ENCODE results near the gene KCNE1. TPM values are rescaled to one million over a fixed set of nuclear protein-coding genes. Genes with fewer than 3 reads are reported as not detected.

Gene KCNE1
- total and polyA plus RNA-seq, 4 donors = 0.23 to 6.0 (median 0.81) TPM

GRCh38 chr21:34536820-34537219, 24.8 kb upstream of the KCNE1 start:
- no peaks in the 10 kb centered on the region for H3K9me3 ChIP-seq (ENCODE audit: control insufficient read depth in 4 of 4, low read length in 3 of 4)
- H3K4me3 ChIP-seq (ENCODE audit: low read depth in 1 of 3, low read length in 3 of 3) = no peak overlapping the region
- no peaks in the 10 kb centered on the region for H3K27me3 ChIP-seq (ENCODE audit: control insufficient read depth in 4 of 4, insufficient read depth in 4 of 4, low read length in 3 of 4)
- no peak overlapping the region for H3K27ac ChIP-seq (ENCODE audit: low read depth in 1 of 2, low read length in 2 of 2)
- 63% methylated on average over 2 of the region's 2 CpGs for WGBS
- H3K4me1 ChIP-seq (ENCODE audit: control insufficient read depth in 4 of 4, insufficient read depth in 4 of 4, low read length in 3 of 4) = no peaks in the 10 kb centered on the region
- H3K36me3 ChIP-seq (ENCODE audit: control insufficient read depth in 4 of 4, insufficient read depth in 3 of 4, low read depth in 1 of 4, low read length in 3 of 4) = no peaks in the 10 kb centered on the region
- H3K9ac ChIP-seq (ENCODE audit: low read depth in 1 of 2, low read length in 2 of 2) = no peak overlapping the region
- TF ChIP-seq SP1 (IDR thresholded peaks at IDR 0.05) = no peak
- no peak for TF ChIP-seq RXRA (IDR thresholded peaks at IDR 0.05)
- no peak for TF ChIP-seq FOXA1 (IDR thresholded peaks at IDR 0.05)
- TF ChIP-seq ATF3 (IDR thresholded peaks at IDR 0.05) = no peak
- no peak for TF ChIP-seq HNF4A (conservative IDR thresholded peaks at IDR 0.05)
- no peak for TF ChIP-seq YY1 (IDR thresholded peaks at IDR 0.05)
- TF ChIP-seq NR2F2 (IDR thresholded peaks at IDR 0.05) = no peak
- TF ChIP-seq, protein P1, sequence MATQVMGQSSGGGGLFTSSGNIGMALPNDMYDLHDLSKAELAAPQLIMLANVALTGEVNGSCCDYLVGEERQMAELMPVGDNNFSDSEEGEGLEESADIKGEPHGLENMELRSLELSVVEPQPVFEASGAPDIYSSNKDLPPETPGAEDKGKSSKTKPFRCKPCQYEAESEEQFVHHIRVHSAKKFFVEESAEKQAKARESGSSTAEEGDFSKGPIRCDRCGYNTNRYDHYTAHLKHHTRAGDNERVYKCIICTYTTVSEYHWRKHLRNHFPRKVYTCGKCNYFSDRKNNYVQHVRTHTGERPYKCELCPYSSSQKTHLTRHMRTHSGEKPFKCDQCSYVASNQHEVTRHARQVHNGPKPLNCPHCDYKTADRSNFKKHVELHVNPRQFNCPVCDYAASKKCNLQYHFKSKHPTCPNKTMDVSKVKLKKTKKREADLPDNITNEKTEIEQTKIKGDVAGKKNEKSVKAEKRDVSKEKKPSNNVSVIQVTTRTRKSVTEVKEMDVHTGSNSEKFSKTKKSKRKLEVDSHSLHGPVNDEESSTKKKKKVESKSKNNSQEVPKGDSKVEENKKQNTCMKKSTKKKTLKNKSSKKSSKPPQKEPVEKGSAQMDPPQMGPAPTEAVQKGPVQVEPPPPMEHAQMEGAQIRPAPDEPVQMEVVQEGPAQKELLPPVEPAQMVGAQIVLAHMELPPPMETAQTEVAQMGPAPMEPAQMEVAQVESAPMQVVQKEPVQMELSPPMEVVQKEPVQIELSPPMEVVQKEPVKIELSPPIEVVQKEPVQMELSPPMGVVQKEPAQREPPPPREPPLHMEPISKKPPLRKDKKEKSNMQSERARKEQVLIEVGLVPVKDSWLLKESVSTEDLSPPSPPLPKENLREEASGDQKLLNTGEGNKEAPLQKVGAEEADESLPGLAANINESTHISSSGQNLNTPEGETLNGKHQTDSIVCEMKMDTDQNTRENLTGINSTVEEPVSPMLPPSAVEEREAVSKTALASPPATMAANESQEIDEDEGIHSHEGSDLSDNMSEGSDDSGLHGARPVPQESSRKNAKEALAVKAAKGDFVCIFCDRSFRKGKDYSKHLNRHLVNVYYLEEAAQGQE (IDR thresholded peaks at IDR 0.05) = no peak
- no peak for TF ChIP-seq EGR1 (IDR thresholded peaks at IDR 0.05; ENCODE audit: low read depth in 2 of 2)
- no peak for TF ChIP-seq CTCF (IDR thresholded peaks at IDR 0.05; ENCODE audit: low read depth, low read length, missing input control)
- TF ChIP-seq GABPA (IDR thresholded peaks at IDR 0.05 in 1 of 2, conservative IDR thresholded peaks at IDR 0.05 in 1 of 2) = no peak
- no peak for TF ChIP-seq JUND (IDR thresholded peaks at IDR 0.05)
- DNase-seq (ENCODE audit: low spot score) = no peak

DNA sequence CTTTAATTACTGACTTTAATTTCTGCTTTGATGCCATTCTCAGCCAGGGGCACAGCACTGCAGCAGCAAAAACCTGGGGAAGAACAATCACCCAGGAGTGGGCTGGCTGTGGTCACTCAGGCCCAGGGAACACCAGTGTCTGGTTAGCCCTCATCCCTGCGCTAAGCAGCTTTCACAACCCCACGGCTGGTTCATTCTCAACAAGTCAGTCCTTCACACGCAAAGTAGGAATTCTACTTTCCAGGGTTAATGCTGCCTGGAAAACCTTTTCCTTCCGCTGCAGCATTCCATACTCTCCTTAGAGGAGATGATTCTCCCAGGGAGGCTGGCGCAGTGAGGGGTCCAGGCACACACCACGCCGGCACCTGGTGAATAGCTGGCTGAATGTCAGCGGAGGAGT, 24.3 kb upstream of the KCNE1 start:
- Histone ChIP-seq H3K27ac (ENCODE audit: low read depth in 1 of 2, low read length in 2 of 2) (no peak overlapping the region), H3K4me1 (ENCODE audit: control insufficient read depth in 4 of 4, insufficient read depth in 4 of 4, low read length in 3 of 4) (no peaks in the 10 kb centered on the region), H3K4me3 (ENCODE audit: low read depth in 1 of 3, low read length in 3 of 3) (no peak overlapping the region), H3K9me3 (ENCODE audit: control insufficient read depth in 4 of 4, low read length in 3 of 4) (no peaks in the 10 kb centered on the region), H3K9ac (ENCODE audit: low read depth in 1 of 2, low read length in 2 of 2) (no peak overlapping the region), H3K36me3 (ENCODE audit: control insufficient read depth in 4 of 4, insufficient read depth in 3 of 4, low read depth in 1 of 4, low read length in 3 of 4) (no peaks in the 10 kb centered on the region), H3K27me3 (ENCODE audit: control insufficient read depth in 4 of 4, insufficient read depth in 4 of 4, low read length in 3 of 4) (no peaks in the 10 kb centered on the region)
- 95% methylated on average over 8 of the region's 8 CpGs for WGBS
- no peak for DNase-seq (ENCODE audit: low spot score)
- TF ChIP-seq, protein P2, sequence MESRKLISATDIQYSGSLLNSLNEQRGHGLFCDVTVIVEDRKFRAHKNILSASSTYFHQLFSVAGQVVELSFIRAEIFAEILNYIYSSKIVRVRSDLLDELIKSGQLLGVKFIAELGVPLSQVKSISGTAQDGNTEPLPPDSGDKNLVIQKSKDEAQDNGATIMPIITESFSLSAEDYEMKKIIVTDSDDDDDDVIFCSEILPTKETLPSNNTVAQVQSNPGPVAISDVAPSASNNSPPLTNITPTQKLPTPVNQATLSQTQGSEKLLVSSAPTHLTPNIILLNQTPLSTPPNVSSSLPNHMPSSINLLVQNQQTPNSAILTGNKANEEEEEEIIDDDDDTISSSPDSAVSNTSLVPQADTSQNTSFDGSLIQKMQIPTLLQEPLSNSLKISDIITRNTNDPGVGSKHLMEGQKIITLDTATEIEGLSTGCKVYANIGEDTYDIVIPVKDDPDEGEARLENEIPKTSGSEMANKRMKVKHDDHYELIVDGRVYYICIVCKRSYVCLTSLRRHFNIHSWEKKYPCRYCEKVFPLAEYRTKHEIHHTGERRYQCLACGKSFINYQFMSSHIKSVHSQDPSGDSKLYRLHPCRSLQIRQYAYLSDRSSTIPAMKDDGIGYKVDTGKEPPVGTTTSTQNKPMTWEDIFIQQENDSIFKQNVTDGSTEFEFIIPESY (IDR thresholded peaks at IDR 0.05) = no peak
- TF ChIP-seq EGR1 (IDR thresholded peaks at IDR 0.05; ENCODE audit: low read depth in 2 of 2) (no peak), RXRA (IDR thresholded peaks at IDR 0.05) (no peak), TAF1 (conservative IDR thresholded peaks at IDR 0.05) (no peak), GABPA (IDR thresholded peaks at IDR 0.05 in 1 of 2, conservative IDR thresholded peaks at IDR 0.05 in 1 of 2) (no peak), HNF4A (conservative IDR thresholded peaks at IDR 0.05) (no peak), ATF3 (IDR thresholded peaks at IDR 0.05) (no peak), CTCF (IDR thresholded peaks at IDR 0.05; ENCODE audit: low read depth, low read length, missing input control) (no peak), JUND (IDR thresholded peaks at IDR 0.05) (no peak), NR2F2 (IDR thresholded peaks at IDR 0.05) (no peak)

Measured in liver (tissue), 9 donors.